ENCODE results near the gene COL9A3.

Gene COL9A3

GRCh38 chr20:62778601-62779416 is 38.0 kb upstream of the COL9A3 start:
- in situ Hi-C loops (cut with MboI; ENCODE audit: low sequenced_read_pairs) = no loop called here

GRCh38 chr20:62779417-62779685 is 37.5 kb upstream of the COL9A3 start:
- in situ Hi-C loops (cut with MboI; ENCODE audit: low sequenced_read_pairs) = no loop called here

- in situ Hi-C loops (cut with MboI; ENCODE audit: low sequenced_read_pairs) = no loop called here
Measured at GRCh38 chr20:62780204-62780603, 36.6 kb upstream of the COL9A3 start.

- in situ Hi-C loops (cut with MboI; ENCODE audit: low sequenced_read_pairs) = no loop called here
Measured at GRCh38 chr20:62780696-62781095, 36.2 kb upstream of the COL9A3 start.

GRCh38 chr20:62782149-62782892 is 34.5 kb upstream of the COL9A3 start:
- in situ Hi-C loops (cut with MboI; ENCODE audit: low sequenced_read_pairs) = no loop called here

GRCh38 chr20:62782893-62783278 is 34.0 kb upstream of the COL9A3 start:
- in situ Hi-C loops (cut with MboI; ENCODE audit: low sequenced_read_pairs) = no loop called here

- in situ Hi-C loops (cut with MboI; ENCODE audit: low sequenced_read_pairs) = no loop called here
Measured at GRCh38 chr20:62784497-62784896, 32.4 kb upstream of the COL9A3 start.

GRCh38 chr20:62785393-62785792 is 31.5 kb upstream of the COL9A3 start:
- in situ Hi-C loops (cut with MboI; ENCODE audit: low sequenced_read_pairs) = no loop called here

GRCh38 chr20:62786157-62786556 is 30.7 kb upstream of the COL9A3 start:
- in situ Hi-C loops (cut with MboI; ENCODE audit: low sequenced_read_pairs) = no loop called here

GRCh38 chr20:62787321-62787720 is 29.5 kb upstream of the COL9A3 start:
- in situ Hi-C loops (cut with MboI; ENCODE audit: low sequenced_read_pairs) = no loop called here

- in situ Hi-C loops (cut with MboI; ENCODE audit: low sequenced_read_pairs) = no loop called here
Measured at GRCh38 chr20:62787866-62788265, 29.0 kb upstream of the COL9A3 start.

GRCh38 chr20:62788607-62789006 is 28.2 kb upstream of the COL9A3 start:
- in situ Hi-C loops (cut with MboI; ENCODE audit: low sequenced_read_pairs) = no loop called here

- in situ Hi-C loops (cut with MboI; ENCODE audit: low sequenced_read_pairs) = loop anchor here (10.0 kb wide), 1 partner anchor 105 kb away; no protein-coding TSS in a partner anchor
Measured at GRCh38 chr20:62790075-62790474, 26.8 kb upstream of the COL9A3 start.

- in situ Hi-C loops (cut with MboI; ENCODE audit: low sequenced_read_pairs) = loop anchor here (10.0 kb wide), 1 partner anchor 107 kb away; no protein-coding TSS in a partner anchor
Measured at GRCh38 chr20:62791301-62792181, 25.3 kb upstream of the COL9A3 start.

GRCh38 chr20:62792182-62792939 is 24.5 kb upstream of the COL9A3 start:
- in situ Hi-C loops (cut with MboI; ENCODE audit: low sequenced_read_pairs) = loop anchor here (10.0 kb wide), 1 partner anchor 108 kb away; no protein-coding TSS in a partner anchor

- in situ Hi-C loops (cut with MboI; ENCODE audit: low sequenced_read_pairs) = loop anchor here (10.0 kb wide), 1 partner anchor 108 kb away; no protein-coding TSS in a partner anchor
Measured at GRCh38 chr20:62792940-62793756, 23.7 kb upstream of the COL9A3 start.

GRCh38 chr20:62793757-62794006 is 23.2 kb upstream of the COL9A3 start:
- in situ Hi-C loops (cut with MboI; ENCODE audit: low sequenced_read_pairs) = loop anchor here (10.0 kb wide), 1 partner anchor 109 kb away; no protein-coding TSS in a partner anchor

- in situ Hi-C loops (cut with MboI; ENCODE audit: low sequenced_read_pairs) = loop anchor here (10.0 kb wide), 1 partner anchor 109 kb away; no protein-coding TSS in a partner anchor
Measured at GRCh38 chr20:62794007-62794724, 22.7 kb upstream of the COL9A3 start.

Data from HL-60/S4 treated with phorbol 12-myristate 13-acetate at 8.2 ng/mL for 4 days and 3 days (cell line).